ENCODE measurements around the gene GRB10. TPM values are rescaled to one million over a fixed set of nuclear protein-coding genes. Genes with fewer than 3 reads are reported as not detected.

The GRB10 gene
- total and polyA plus RNA-seq, 2 of the 8 experiments (the other 6 are each of a cell fraction or from before 2014, with no cell fraction given) = 35.7 to 97.0 TPM

DNA sequence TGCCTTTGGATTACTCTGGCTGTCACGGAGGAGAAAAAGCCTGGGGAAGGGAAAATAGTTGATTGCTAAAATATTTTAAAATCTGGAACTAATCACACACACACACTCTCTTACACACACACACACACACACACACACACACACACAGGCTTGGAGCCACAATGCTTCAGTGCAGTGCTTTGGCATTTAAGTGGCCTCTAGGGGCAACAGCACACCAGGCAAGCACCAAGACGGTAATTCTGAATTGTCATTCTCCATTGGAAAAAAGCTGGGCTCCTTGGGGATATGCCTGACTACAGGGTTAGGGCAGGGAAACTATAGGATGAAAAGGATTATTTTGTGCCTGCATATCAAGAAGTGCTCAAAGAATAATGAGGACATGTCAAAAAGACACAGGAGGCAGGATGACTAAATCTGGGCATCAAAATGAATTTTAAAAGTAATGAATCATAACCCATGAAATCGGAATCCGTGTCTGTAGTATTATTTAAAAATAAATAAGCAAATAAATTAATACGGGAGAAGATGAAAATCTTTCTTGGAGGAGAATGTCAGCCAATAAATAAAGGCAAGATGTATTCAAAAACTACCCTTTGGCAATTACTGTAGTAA lies 187.1 kb downstream of the GRB10 start (continued):
- no peak for TF ChIP-seq NANOG (IDR thresholded peaks at IDR 0.05; ENCODE audit: insufficient read depth, low read depth, low read length, poor library complexity, severe bottlenecking)
- no peak for TF ChIP-seq SIN3A (conservative IDR thresholded peaks at IDR 0.05 in 1 of 2, IDR thresholded peaks at IDR 0.05 in 1 of 2; ENCODE audit: low read depth in 1 of 2, low read length in 2 of 2)
- no peak for TF ChIP-seq ASH2L (IDR thresholded peaks at IDR 0.05; ENCODE audit: low read length)
- TF ChIP-seq GTF2F1 (IDR thresholded peaks at IDR 0.05; ENCODE audit: borderline replicate concordance, low read depth, low read length) = no peak
- no peak for TF ChIP-seq TCF12 (IDR thresholded peaks at IDR 0.05; ENCODE audit: low read depth, low read length)
- TF ChIP-seq SP2 (IDR thresholded peaks at IDR 0.05; ENCODE audit: low read length) = no peak
- no peak for TF ChIP-seq FOSL1 (IDR thresholded peaks at IDR 0.05; ENCODE audit: insufficient read depth, low read depth, low read length)
- no peak for TF ChIP-seq SAP30 (IDR thresholded peaks at IDR 0.05; ENCODE audit: insufficient read depth, insufficient replicate concordance, low read length)
- no peak for TF ChIP-seq YY1 (IDR thresholded peaks at IDR 0.05; ENCODE audit: low read depth, low read length)
- TF ChIP-seq SIX5 (IDR thresholded peaks at IDR 0.05; ENCODE audit: low read depth, low read length) = no peak
- no peak for TF ChIP-seq TAF7 (optimal IDR thresholded peaks at IDR 0.05; ENCODE audit: borderline replicate concordance, low read depth, low read length)
- TF ChIP-seq SRF (IDR thresholded peaks at IDR 0.05; ENCODE audit: low read depth, low read length) = no peak
- TF ChIP-seq, protein P1, sequence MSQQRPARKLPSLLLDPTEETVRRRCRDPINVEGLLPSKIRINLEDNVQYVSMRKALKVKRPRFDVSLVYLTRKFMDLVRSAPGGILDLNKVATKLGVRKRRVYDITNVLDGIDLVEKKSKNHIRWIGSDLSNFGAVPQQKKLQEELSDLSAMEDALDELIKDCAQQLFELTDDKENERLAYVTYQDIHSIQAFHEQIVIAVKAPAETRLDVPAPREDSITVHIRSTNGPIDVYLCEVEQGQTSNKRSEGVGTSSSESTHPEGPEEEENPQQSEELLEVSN (IDR thresholded peaks at IDR 0.05) = no peak
- TF ChIP-seq EP300 (IDR thresholded peaks at IDR 0.05; ENCODE audit: borderline replicate concordance in 1 of 2, low read depth in 2 of 2, low read length in 2 of 2) = no peak
- no peak for TF ChIP-seq KDM1A (IDR thresholded peaks at IDR 0.05; ENCODE audit: borderline replicate concordance, low read length)
- no peak for TF ChIP-seq EGR1 (IDR thresholded peaks at IDR 0.05; ENCODE audit: borderline replicate concordance, low read depth, low read length)
- TF ChIP-seq, protein P2, sequence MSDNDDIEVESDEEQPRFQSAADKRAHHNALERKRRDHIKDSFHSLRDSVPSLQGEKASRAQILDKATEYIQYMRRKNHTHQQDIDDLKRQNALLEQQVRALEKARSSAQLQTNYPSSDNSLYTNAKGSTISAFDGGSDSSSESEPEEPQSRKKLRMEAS (IDR thresholded peaks at IDR 0.05) = 0 out of 2 replicates have a peak, but pooled peaks have one; percentile 27
- TF ChIP-seq CREB1 (IDR thresholded peaks at IDR 0.05) = peak; percentile 33; the same call in 1 of the 2 replicates
- peak; percentile 70 to 75 for TF ChIP-seq RAD21 (IDR thresholded peaks at IDR 0.05 in 1 of 2, conservative IDR thresholded peaks at IDR 0.05 in 1 of 2; ENCODE audit: low read depth in 2 of 2, low read length in 2 of 2)
- TF ChIP-seq EZH2 (IDR thresholded peaks at IDR 0.05; ENCODE audit: low read depth, low read length, severe bottlenecking) = no peak
- TF ChIP-seq BACH1 (IDR thresholded peaks at IDR 0.05; ENCODE audit: low read length) = no peak
- TF ChIP-seq CHD1 (IDR thresholded peaks at IDR 0.05; ENCODE audit: low read depth, low read length) = no peak
- TF ChIP-seq RNF2 (IDR thresholded peaks at IDR 0.05; ENCODE audit: borderline replicate concordance, low read depth, low read length, missing control alignments, poor library complexity, severe bottlenecking) = no peak

Measured in H1 (cell line).